H1 (cell line): ENCODE measurements around the gene RNF157.

Experiments
- EP300 ChIP-seq, 2 experiments: IDR thresholded peaks; 1 replicate in 1 of 2; 2 replicates in 1 of 2; pipeline ENCODE4 v1.6.1; 2011 to 2012; ENCODE audit warnings: low read depth in 2 of 2, low read length in 2 of 2, mild to moderate bottlenecking in 2 of 2, borderline replicate concordance in 1 of 2, inconsistent platforms in 1 of 2, moderate library complexity in 1 of 2
- SIN3A ChIP-seq, 2 experiments: IDR thresholded peaks in 1 of 2; conservative IDR thresholded peaks in 1 of 2; 2 replicates each; pipeline ENCODE4 v1.6.1; 2011 to 2012; ENCODE audit warnings: low read length in 2 of 2, improper control_type of control experiment in 1 of 2, low read depth in 1 of 2, mild to moderate bottlenecking in 1 of 2
- SP1 ChIP-seq: IDR thresholded peaks from 2 replicates; pipeline ENCODE4 v1.6.1; 2011; ENCODE audit warnings: low read depth, low read length
- TAF1 ChIP-seq: IDR thresholded peaks from 2 replicates; pipeline ENCODE4 v1.6.1; 2011; ENCODE audit warnings: mild to moderate bottlenecking, low read depth, low read length
- TF ChIP-seq, protein P1 (sequence below), 3 experiments: IDR thresholded peaks; 1 replicate in 2 of 3; 2 replicates in 1 of 3; pipeline versions ENCODE4 v1.5.1 to v1.6.1; 2011; ENCODE audit warnings: low read length in 3 of 3, mild to moderate bottlenecking in 3 of 3, inconsistent platforms in 2 of 3, low read depth in 1 of 3, moderate library complexity in 1 of 3; ENCODE audit not compliant: insufficient read depth in 1 of 3; ENCODE audit errors: control extremely low read depth in 1 of 3

- TF ChIP-seq TAF1 (no peak), EP300 (IDR thresholded peaks at IDR 0.05; ENCODE audit: borderline replicate concordance in 1 of 2, low read depth in 2 of 2, low read length in 2 of 2) (no peak), SIN3A (conservative IDR thresholded peaks at IDR 0.05 in 1 of 2, IDR thresholded peaks at IDR 0.05 in 1 of 2; ENCODE audit: low read depth in 1 of 2, low read length in 2 of 2) (no peak), SP1 (no peak)
- TF ChIP-seq, protein P1, sequence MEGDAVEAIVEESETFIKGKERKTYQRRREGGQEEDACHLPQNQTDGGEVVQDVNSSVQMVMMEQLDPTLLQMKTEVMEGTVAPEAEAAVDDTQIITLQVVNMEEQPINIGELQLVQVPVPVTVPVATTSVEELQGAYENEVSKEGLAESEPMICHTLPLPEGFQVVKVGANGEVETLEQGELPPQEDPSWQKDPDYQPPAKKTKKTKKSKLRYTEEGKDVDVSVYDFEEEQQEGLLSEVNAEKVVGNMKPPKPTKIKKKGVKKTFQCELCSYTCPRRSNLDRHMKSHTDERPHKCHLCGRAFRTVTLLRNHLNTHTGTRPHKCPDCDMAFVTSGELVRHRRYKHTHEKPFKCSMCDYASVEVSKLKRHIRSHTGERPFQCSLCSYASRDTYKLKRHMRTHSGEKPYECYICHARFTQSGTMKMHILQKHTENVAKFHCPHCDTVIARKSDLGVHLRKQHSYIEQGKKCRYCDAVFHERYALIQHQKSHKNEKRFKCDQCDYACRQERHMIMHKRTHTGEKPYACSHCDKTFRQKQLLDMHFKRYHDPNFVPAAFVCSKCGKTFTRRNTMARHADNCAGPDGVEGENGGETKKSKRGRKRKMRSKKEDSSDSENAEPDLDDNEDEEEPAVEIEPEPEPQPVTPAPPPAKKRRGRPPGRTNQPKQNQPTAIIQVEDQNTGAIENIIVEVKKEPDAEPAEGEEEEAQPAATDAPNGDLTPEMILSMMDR (IDR thresholded peaks at IDR 0.05; ENCODE audit: control extremely low read depth in 1 of 3, insufficient read depth in 1 of 3, low read depth in 1 of 3, low read length in 3 of 3) = no peak
These were observed 118.3 kb downstream of the RNF157 start for GRCh38 chr17:76121932-76122430.
